IPS-20b (cell line): ENCODE results near the gene ARHGAP11A.
"Not testable (repeated sequence)": the region's sequence is repeated elsewhere in the genome, so short reads cannot be mapped to it uniquely, and the experiment has no call there.

Experiments used
- H3K27ac ChIP-seq: one replicate; pipeline ENCODE4 v1.5.1; 2013; ENCODE audit warnings: low read length
- H3K27me3 ChIP-seq: 2 replicates; pipeline ENCODE4 v1.6.1; 2013; ENCODE audit warnings: mild to moderate bottlenecking, low read length, inconsistent platforms; ENCODE audit not compliant: insufficient read depth
- H3K36me3 ChIP-seq: 2 replicates; pipeline ENCODE4 v1.6.1; 2013; ENCODE audit warnings: low read depth, mild to moderate bottlenecking, inconsistent platforms, low read length, moderate library complexity; ENCODE audit not compliant: insufficient read depth
- H3K4me1 ChIP-seq: 2 replicates; pipeline ENCODE4 v1.6.1; 2013; ENCODE audit warnings: mild to moderate bottlenecking, control low read depth, inconsistent platforms, low read length, moderate library complexity; ENCODE audit not compliant: insufficient read depth
- H3K4me3 ChIP-seq: 2 replicates; pipeline ENCODE4 v1.5.1; 2013; ENCODE audit warnings: mild to moderate bottlenecking, low read length, inconsistent platforms
- H3K9ac ChIP-seq: 2 replicates; pipeline ENCODE4 v1.6.1; 2013; ENCODE audit warnings: low read depth, mild to moderate bottlenecking, inconsistent platforms, low read length, moderate library complexity
- H3K9me3 ChIP-seq: 2 replicates; pipeline ENCODE4 v1.6.1; 2013; ENCODE audit warnings: mild to moderate bottlenecking, low read depth, low read length, inconsistent platforms; ENCODE audit not compliant: insufficient read depth

ARHGAP11A gene, protein sequence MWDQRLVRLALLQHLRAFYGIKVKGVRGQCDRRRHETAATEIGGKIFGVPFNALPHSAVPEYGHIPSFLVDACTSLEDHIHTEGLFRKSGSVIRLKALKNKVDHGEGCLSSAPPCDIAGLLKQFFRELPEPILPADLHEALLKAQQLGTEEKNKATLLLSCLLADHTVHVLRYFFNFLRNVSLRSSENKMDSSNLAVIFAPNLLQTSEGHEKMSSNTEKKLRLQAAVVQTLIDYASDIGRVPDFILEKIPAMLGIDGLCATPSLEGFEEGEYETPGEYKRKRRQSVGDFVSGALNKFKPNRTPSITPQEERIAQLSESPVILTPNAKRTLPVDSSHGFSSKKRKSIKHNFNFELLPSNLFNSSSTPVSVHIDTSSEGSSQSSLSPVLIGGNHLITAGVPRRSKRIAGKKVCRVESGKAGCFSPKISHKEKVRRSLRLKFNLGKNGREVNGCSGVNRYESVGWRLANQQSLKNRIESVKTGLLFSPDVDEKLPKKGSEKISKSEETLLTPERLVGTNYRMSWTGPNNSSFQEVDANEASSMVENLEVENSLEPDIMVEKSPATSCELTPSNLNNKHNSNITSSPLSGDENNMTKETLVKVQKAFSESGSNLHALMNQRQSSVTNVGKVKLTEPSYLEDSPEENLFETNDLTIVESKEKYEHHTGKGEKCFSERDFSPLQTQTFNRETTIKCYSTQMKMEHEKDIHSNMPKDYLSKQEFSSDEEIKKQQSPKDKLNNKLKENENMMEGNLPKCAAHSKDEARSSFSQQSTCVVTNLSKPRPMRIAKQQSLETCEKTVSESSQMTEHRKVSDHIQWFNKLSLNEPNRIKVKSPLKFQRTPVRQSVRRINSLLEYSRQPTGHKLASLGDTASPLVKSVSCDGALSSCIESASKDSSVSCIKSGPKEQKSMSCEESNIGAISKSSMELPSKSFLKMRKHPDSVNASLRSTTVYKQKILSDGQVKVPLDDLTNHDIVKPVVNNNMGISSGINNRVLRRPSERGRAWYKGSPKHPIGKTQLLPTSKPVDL

DNA sequence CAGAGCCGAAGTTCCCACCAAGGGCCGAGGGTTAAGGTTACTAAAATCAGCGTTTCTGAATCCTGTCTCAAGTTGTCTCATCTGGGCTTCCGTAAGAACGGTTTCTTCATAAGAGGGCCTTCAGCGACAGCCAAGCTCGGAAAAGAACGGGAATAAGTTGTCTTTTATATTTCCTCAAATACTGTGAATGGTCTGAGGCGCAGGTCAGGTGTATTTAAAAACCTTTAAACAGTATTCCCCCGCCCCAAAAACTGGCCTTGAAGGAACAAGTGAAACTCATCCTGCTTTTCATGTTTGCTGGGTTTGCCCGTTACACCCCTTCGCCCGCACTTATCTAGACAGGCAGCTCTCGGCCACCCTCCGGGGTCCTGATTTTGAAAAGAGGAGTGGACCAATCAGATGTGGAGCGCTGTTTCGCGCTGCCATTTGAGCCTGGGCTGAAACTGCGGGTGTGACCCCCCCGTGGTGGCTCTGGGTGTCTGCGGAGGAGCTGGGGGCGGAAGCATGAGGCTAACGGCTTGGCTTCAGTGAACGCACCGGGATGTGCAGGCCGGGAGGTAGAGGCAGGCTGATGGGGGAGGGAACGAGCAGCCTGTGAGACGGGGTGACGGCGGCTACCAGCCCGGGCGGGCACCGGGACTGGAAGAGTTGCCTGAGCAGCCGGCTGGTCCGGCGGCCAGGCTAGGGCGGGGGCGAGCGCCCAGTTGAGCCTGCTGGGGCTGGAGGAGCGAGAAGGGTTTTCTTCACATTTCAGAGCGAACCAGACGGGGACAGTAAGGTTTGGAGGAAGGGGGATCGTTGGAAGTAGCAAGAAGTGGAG, at the start of gene ARHGAP11A:
ARHGAP11A (plus strand) TSS at position 454 of the 820 bp plus-strand sequence. CDS start 708 bp downstream, outside the sequence.
- Histone ChIP-seq H3K4me3 (peak within 1 kb of the TSS; percentile 80), H3K27ac (peak within 1 kb of the TSS; percentile 86), H3K9ac (peak within 1 kb of the TSS; percentile 92)
- not testable (repeated sequence) for H3K27me3 ChIP-seq, H3K4me1 ChIP-seq, H3K9me3 ChIP-seq, H3K36me3 ChIP-seq

DNA sequence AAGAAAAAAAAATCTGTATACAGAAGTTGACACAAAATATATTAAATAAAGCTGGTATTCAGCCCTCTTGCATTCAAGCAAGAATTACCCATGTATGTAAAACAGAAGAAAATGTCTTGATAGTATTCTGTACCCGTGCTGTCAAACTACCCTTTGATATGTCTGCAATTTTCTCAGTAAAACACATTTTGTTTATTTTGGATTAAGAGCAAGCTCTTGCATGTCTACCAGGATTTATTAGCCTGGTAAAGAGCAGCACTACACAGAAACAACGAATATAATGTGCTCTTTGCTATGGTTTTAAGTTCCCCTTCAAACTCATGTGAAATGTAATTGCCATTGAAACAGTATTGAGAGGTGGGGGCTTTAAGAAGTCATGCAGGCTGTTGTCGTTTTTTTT, 46.3 kb upstream of the ARHGAP11A start:
- H3K27ac ChIP-seq, H3K4me3 ChIP-seq, H3K9me3 ChIP-seq, H3K9ac ChIP-seq, H3K36me3 ChIP-seq, H3K27me3 ChIP-seq, H3K4me1 ChIP-seq: not testable (repeated sequence)

DNA sequence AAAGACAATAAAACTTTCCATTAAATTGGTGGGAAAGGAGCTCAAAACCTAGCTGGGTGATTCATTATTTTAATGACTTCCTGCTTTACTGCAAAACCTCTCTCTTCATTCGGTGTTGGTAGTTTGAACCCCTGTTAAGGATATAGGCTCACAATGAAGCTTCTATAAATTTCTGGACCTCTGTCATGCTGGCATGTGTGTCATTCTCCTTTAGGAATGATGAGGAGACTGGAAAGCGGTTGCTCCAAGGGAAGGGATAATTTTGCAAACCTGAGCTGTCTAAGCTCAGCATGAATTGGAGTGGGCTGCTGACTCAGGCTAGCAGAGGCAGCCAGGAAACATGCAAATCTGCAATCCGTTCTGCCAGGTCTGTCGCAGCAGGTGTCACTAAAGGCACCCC, 36.8 kb upstream of the ARHGAP11A start:
- H3K36me3 ChIP-seq, H3K4me1 ChIP-seq, H3K9ac ChIP-seq, H3K9me3 ChIP-seq, H3K27ac ChIP-seq, H3K27me3 ChIP-seq, H3K4me3 ChIP-seq: not testable (repeated sequence)

DNA sequence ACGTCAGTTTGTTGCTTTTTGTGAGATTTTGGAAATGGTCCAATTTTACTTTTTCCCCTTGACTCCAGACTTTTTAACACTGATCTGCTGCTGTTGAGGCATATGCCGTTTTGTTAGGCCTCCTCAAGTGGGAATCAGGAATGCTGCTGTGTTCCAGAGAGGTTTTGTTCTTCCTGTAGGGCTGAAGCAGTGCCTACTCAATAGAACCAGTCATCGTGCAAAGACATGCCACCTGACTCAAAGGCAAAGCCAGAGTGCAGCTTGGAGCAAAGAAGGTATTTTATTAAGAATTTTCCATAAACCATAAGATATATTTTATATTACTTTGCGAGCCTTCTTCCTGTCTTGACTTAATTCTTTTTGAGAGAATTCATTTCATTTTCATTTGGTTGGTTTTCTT, 29.5 kb upstream of the ARHGAP11A start:
- not testable (repeated sequence) for H3K36me3 ChIP-seq, H3K4me3 ChIP-seq, H3K27ac ChIP-seq, H3K9me3 ChIP-seq, H3K9ac ChIP-seq, H3K27me3 ChIP-seq, H3K4me1 ChIP-seq

DNA sequence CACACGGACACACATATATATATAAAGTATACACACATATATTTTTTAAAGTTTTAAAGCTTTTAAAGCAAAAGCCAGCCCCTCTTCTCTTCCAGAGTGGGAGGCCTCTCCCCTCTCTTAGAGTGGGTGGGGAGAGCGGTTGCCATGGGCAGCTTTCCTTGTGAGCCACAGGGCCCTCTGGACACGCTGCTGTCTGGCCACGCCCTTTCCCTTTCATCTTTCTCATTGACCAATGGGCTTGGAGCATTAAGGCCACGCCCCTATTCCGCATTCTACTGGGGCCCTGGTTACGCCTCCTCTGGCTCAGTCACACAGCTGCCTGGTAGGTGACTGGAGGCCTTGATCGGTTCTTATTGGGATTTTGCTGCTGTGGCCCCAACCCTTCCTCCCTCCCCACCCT, 22.2 kb upstream of the ARHGAP11A start, which contains the start of gene GOLGA8N:
GOLGA8N (plus strand) TSS at position 306 of the 400 bp plus-strand sequence.
- not testable (repeated sequence) for H3K4me1 ChIP-seq, H3K36me3 ChIP-seq, H3K27me3 ChIP-seq, H3K27ac ChIP-seq, H3K4me3 ChIP-seq, H3K9me3 ChIP-seq, H3K9ac ChIP-seq

DNA sequence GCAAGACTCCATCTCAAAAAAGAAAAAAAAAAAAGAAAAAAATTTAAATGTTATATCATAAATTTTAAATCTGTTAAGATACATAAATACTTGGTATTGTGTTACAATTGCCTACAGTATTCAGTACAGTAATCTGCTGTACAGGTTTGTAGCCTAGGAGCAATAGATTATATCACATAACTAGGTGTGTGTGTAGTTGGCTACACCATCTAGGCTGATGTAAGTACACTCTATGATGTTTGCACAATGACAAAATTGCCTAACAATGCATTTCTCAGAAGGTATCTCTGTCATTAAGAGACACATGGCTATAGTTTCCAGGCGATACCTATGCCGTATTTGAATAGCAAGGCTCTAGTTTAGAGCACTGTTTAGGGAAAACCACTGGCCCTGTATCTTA, 5.8 kb upstream of the ARHGAP11A start:
- not testable (repeated sequence) for H3K4me1 ChIP-seq, H3K27me3 ChIP-seq, H3K4me3 ChIP-seq, H3K9me3 ChIP-seq, H3K9ac ChIP-seq, H3K27ac ChIP-seq, H3K36me3 ChIP-seq

DNA sequence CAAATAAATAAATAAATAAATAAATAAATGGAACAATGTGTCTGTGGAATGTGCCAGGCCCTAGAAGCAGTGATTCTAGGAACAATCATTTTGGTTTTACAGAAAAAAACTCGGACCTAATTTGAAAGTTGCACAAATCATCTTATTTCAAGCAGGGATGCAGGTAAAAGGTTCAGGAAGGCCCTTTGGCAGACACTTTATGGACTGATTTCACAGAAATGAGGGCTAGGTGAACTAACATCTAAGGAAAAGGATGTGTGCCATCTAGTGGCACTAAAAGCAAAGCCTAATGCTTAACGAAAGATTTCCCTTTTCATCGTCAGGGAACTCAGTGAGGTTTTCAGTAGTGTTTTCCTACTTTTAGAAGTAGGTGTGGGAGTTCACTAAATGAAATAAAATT, 4.6 kb upstream of the ARHGAP11A start:
- not testable (repeated sequence) for H3K36me3 ChIP-seq, H3K27ac ChIP-seq

DNA sequence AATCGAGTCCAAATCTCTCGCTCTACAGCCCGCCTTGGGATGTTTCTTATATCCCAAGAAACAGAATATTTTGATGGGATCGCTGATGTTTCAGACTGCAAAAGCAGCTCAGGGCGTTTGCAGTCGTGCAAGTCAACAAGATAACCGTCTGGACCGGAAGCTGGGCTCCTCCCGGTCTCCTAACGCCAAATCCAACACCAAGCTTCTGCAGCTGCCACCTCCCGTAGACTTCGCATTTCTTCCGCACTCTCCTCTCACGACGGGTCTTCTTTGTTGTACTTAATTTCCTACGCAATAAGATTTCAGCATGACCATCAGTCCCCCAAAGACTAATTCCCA, 623 bp upstream of the ARHGAP11A start:
- H3K36me3 ChIP-seq, H3K9me3 ChIP-seq, H3K4me1 ChIP-seq, H3K27me3 ChIP-seq: not testable (repeated sequence)
- peak overlapping the region; percentile 80 for H3K4me3 ChIP-seq
- H3K9ac ChIP-seq: peak overlapping the region; percentile 90; the same call in 1 of the 2 replicates
- peak overlapping the region; percentile 86 for H3K27ac ChIP-seq

More for the DNA sequence above, 4.6 kb upstream of the ARHGAP11A start:
- not testable (repeated sequence) for H3K4me3 ChIP-seq, H3K9me3 ChIP-seq, H3K4me1 ChIP-seq, H3K9ac ChIP-seq, H3K27me3 ChIP-seq

DNA sequence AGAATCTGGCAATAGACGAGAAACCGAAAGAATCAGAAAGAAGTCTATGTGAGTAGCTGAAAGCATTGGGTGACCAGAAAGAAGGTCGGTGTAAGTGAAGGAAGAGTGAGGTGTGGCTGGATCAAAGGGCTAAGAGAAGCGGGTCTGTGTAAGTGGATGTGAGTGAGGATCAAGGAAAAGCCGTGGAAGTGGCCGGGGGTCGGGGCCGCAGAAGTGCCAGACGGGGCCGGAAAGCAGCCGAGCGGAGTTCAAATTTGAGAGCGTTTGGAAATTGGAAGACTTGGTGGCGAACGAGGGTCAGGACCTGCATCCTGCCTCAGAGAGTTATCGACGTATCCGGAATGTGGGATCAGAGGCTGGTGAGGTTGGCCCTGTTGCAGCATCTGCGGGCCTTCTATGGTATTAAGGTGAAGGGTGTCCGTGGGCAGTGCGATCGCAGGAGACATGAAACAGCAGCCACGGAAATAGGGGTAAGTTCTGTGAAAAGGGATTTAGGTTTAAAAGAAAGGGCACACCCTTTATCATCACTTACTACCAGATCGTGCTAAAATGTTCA, 645 bp downstream of the ARHGAP11A start:
- H3K27ac ChIP-seq, H3K36me3 ChIP-seq, H3K9me3 ChIP-seq, H3K4me1 ChIP-seq, H3K27me3 ChIP-seq: not testable (repeated sequence)
- Histone ChIP-seq H3K9ac (peak overlapping the region; percentile 92), H3K4me3 (peak overlapping the region; percentile 80)

DNA sequence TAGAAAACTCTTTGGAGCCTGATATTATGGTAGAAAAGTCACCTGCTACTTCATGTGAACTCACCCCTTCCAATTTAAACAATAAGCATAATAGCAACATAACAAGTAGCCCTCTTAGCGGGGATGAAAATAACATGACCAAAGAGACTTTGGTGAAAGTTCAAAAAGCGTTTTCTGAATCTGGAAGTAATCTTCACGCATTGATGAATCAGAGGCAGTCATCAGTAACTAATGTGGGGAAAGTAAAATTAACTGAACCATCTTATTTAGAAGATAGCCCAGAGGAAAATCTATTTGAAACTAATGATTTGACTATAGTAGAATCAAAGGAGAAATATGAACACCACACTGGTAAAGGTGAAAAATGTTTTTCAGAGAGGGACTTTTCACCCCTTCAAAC, 21.1 kb downstream of the ARHGAP11A start:
- Histone ChIP-seq H3K27ac (no peak overlapping the region), H3K27me3 (no peaks in the 10 kb centered on the region), H3K9ac (no peak overlapping the region), H3K4me3 (no peak overlapping the region), H3K9me3 (no peaks in the 10 kb centered on the region), H3K36me3 (peaks cover 76% of the 10 kb centered on the region), H3K4me1 (peaks cover 4% of the 10 kb centered on the region)

DNA sequence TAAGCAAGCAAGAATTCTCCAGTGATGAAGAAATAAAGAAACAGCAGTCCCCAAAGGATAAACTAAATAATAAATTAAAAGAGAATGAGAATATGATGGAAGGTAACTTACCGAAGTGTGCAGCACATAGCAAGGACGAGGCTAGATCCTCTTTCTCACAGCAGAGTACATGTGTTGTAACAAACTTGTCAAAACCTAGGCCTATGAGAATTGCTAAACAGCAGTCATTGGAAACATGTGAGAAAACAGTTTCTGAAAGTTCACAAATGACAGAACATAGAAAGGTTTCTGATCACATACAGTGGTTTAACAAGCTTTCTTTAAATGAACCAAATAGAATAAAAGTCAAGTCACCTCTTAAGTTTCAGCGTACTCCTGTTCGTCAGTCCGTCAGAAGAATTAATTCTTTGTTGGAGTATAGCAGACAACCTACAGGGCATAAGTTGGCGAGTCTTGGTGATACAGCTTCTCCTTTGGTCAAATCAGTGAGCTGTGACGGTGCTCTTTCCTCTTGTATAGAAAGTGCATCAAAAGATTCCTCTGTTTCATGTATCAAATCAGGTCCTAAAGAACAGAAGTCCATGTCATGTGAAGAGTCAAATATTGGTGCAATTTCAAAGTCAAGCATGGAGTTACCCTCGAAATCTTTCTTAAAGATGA, 21.7 kb downstream of the ARHGAP11A start:
- H3K9me3 ChIP-seq: no peaks in the 10 kb centered on the region
- H3K4me1 ChIP-seq: peaks cover 4% of the 10 kb centered on the region
- no peak overlapping the region for H3K27ac ChIP-seq
- no peaks in the 10 kb centered on the region for H3K27me3 ChIP-seq
- H3K36me3 ChIP-seq: peaks cover 72% of the 10 kb centered on the region
- no peak overlapping the region for H3K4me3 ChIP-seq
- no peak overlapping the region for H3K9ac ChIP-seq
